H9 (cell line): ENCODE results near the gene SEMA5A. TPM values are rescaled to one million over a fixed set of nuclear protein-coding genes. Genes with fewer than 3 reads are reported as not detected.

Source experiments
- DNase-seq: peaks from one replicate; pipeline ENCODE4 v3.0.0-alpha.2; 2017
- H2AFZ ChIP-seq: one replicate; pipeline ENCODE4 v1.6.1; 2013; ENCODE audit warnings: mild to moderate bottlenecking, low read length, control low read depth, moderate library complexity
- H2AK5ac ChIP-seq: 2 replicates; pipeline ENCODE4 v1.6.1; 2013; ENCODE audit warnings: low read length, control low read depth, mixed read lengths; ENCODE audit not compliant: insufficient read length
- H2BK120ac ChIP-seq: one replicate; pipeline ENCODE4 v1.6.1; 2013; ENCODE audit warnings: low read depth, mild to moderate bottlenecking, low read length, control low read depth, inconsistent platforms; ENCODE audit not compliant: poor library complexity, severe bottlenecking
- H2BK12ac ChIP-seq: 2 replicates; pipeline ENCODE4 v1.6.1; 2013; ENCODE audit warnings: low read length, control low read depth, mixed read lengths, low read depth; ENCODE audit not compliant: insufficient read length
- H2BK15ac ChIP-seq: 2 replicates; pipeline ENCODE4 v1.6.1; 2013; ENCODE audit warnings: low read depth, low read length, control low read depth
- H2BK20ac ChIP-seq: one replicate; pipeline ENCODE4 v1.6.1; 2013; ENCODE audit warnings: low read depth, mild to moderate bottlenecking, low read length, control low read depth, inconsistent platforms; ENCODE audit not compliant: poor library complexity, severe bottlenecking
- H2BK5ac ChIP-seq: 2 replicates; pipeline ENCODE4 v1.6.1; 2013; ENCODE audit warnings: low read length, control low read depth, mixed read lengths; ENCODE audit not compliant: insufficient read length
- H3K14ac ChIP-seq: 2 replicates; pipeline ENCODE4 v1.6.1; 2013; ENCODE audit warnings: low read length, control low read depth; ENCODE audit not compliant: insufficient read depth
- H3K18ac ChIP-seq: 2 replicates; pipeline ENCODE4 v1.6.1; 2013; ENCODE audit warnings: low read depth, mild to moderate bottlenecking, mixed read lengths, low read length, control low read depth; ENCODE audit not compliant: insufficient read length
- H3K23ac ChIP-seq: 2 replicates; pipeline ENCODE4 v1.6.1; 2013; ENCODE audit warnings: low read length, control low read depth, mixed read lengths, low read depth; ENCODE audit not compliant: insufficient read length
- H3K23me2 ChIP-seq: 2 replicates; pipeline ENCODE4 v1.6.1; 2013; ENCODE audit warnings: low read depth, mild to moderate bottlenecking, mixed read lengths, low read length, control low read depth; ENCODE audit not compliant: insufficient read length, poor library complexity, severe bottlenecking
- H3K27ac ChIP-seq: 2 replicates; pipeline ENCODE4 v1.5.1; 2013; ENCODE audit warnings: low read length, control low read depth, mixed read lengths, low read depth; ENCODE audit not compliant: insufficient read length
- H3K27me3 ChIP-seq: 2 replicates; pipeline ENCODE4 v1.6.1; 2013; ENCODE audit warnings: low read length, control low read depth, inconsistent platforms; ENCODE audit not compliant: insufficient read depth
- H3K4ac ChIP-seq: 2 replicates; pipeline ENCODE4 v1.6.1; 2013; ENCODE audit warnings: low read depth, mild to moderate bottlenecking, control low read depth, inconsistent platforms, low read length, moderate library complexity
- H3K4me1 ChIP-seq: 2 replicates; pipeline ENCODE4 v1.6.1; 2013; ENCODE audit warnings: low read length, control low read depth, inconsistent platforms; ENCODE audit not compliant: insufficient read depth
- H3K4me2 ChIP-seq: 2 replicates; pipeline ENCODE4 v1.6.1; 2013; ENCODE audit warnings: low read length, control low read depth, mixed read lengths; ENCODE audit not compliant: insufficient read length, insufficient read depth
- H3K56ac ChIP-seq: 2 replicates; pipeline ENCODE4 v1.6.1; 2013; ENCODE audit warnings: low read depth, mild to moderate bottlenecking, mixed read lengths, low read length, control low read depth; ENCODE audit not compliant: insufficient read length
- H3K79me1 ChIP-seq: 2 replicates; pipeline ENCODE4 v1.6.1; 2013; ENCODE audit warnings: low read depth, mild to moderate bottlenecking, moderate library complexity, low read length, control low read depth, inconsistent platforms; ENCODE audit not compliant: insufficient read depth, poor library complexity, severe bottlenecking
- H3K79me2 ChIP-seq: 2 replicates; pipeline ENCODE4 v1.6.1; 2013; ENCODE audit warnings: low read length, control low read depth, inconsistent platforms; ENCODE audit not compliant: insufficient read depth
- H3K9ac ChIP-seq: 2 replicates; pipeline ENCODE4 v1.6.1; 2013; ENCODE audit warnings: low read length, control low read depth, mixed read lengths; ENCODE audit not compliant: insufficient read length; ENCODE audit errors: extremely low read depth
- H3K9me3 ChIP-seq: one replicate; pipeline ENCODE4 v1.6.1; 2013; ENCODE audit warnings: low read depth, low read length, inconsistent platforms; ENCODE audit not compliant: control insufficient read depth
- H3T11ph ChIP-seq: one replicate; pipeline ENCODE4 v1.6.1; 2013; ENCODE audit warnings: mild to moderate bottlenecking, low read length, control low read depth, inconsistent platforms
- H4K20me1 ChIP-seq: one replicate; pipeline ENCODE4 v1.6.1; 2013; ENCODE audit not compliant: control insufficient read depth, insufficient read length, insufficient read depth
- H4K5ac ChIP-seq: 2 replicates; pipeline ENCODE4 v1.6.1; 2013; ENCODE audit warnings: low read depth, mild to moderate bottlenecking, mixed read lengths, low read length, control low read depth; ENCODE audit not compliant: insufficient read length
- H4K8ac ChIP-seq: replicated peaks from 2 replicates; pipeline ENCODE4 v1.6.1; 2013; ENCODE audit warnings: low read length, control low read depth, mixed read lengths, low read depth; ENCODE audit not compliant: insufficient read length
- H4K91ac ChIP-seq: 2 replicates; pipeline ENCODE4 v1.6.1; 2013; ENCODE audit warnings: low read depth, mild to moderate bottlenecking, moderate library complexity, mixed read lengths, low read length, control low read depth; ENCODE audit not compliant: insufficient read length
- H3K27ac Mint-ChIP-seq, 3 experiments: 2 replicates in 2 of 3; 3 replicates in 1 of 3; pipeline ENCODE4 v1.8.0; 2020 to 2021; ENCODE audit warnings: mixed read lengths in 3 of 3, mild to moderate bottlenecking in 1 of 3, moderate library complexity in 1 of 3
- H3K27me3 Mint-ChIP-seq: 2 replicates; pipeline ENCODE4 v1.8.0; 2021; ENCODE audit warnings: low read depth, mild to moderate bottlenecking, moderate library complexity, mixed read lengths
- H3K36me3 Mint-ChIP-seq, 3 experiments: 2 replicates in 2 of 3; 3 replicates in 1 of 3; pipeline ENCODE4 v1.8.0; 2020 to 2021; ENCODE audit warnings: low read depth in 3 of 3, mixed read lengths in 3 of 3; ENCODE audit not compliant: insufficient read depth in 1 of 3
- H3K4me1 Mint-ChIP-seq, 2 experiments: 2 replicates each; pipeline ENCODE4 v1.8.0; 2020; ENCODE audit warnings: mixed read lengths in 2 of 2
- H3K4me3 Mint-ChIP-seq, 2 experiments: 2 replicates in 1 of 2; 3 replicates in 1 of 2; pipeline ENCODE4 v1.8.0; 2020 to 2021; ENCODE audit warnings: mild to moderate bottlenecking in 2 of 2, mixed read lengths in 2 of 2, moderate library complexity in 1 of 2
- H3K9me3 Mint-ChIP-seq, 2 experiments: 2 replicates in 1 of 2; 3 replicates in 1 of 2; pipeline ENCODE4 v1.8.0; 2020; ENCODE audit warnings: mild to moderate bottlenecking in 2 of 2, mixed read lengths in 2 of 2, moderate library complexity in 1 of 2
- WGBS: extraction: QIAGEN DNeasy Blood & Tissue Kit; methylation state at CpG from one replicate; pipeline ENCODE4 v1.1.7; 2013; ENCODE audit warnings: missing lambda C conversion rate, low lambda C conversion rate, mixed read lengths; ENCODE audit not compliant: insufficient read length; ENCODE audit errors: extremely low coverage; 5-methylcytosine and 5-hydroxymethylcytosine counted together
- total RNA-seq: library from RNA; stranded (reverse); gene quantifications from 2 replicates; pipeline ENCODE4 v1.2.1, GENCODE V29; 2021
- TF ChIP-seq, protein P1 (sequence below): fragments of 200-600 bp; sonication (generic); conservative IDR thresholded peaks from 3 replicates; pipeline ENCODE4 v1.8.0; 2021; ENCODE audit warnings: antibody characterized with exemption, mild to moderate bottlenecking

SEMA5A gene
- total RNA-seq, 1 experiment from 2014 or later: 4.3 TPM

- H3K14ac ChIP-seq: no peak overlapping the region
- H3K56ac ChIP-seq: no peak overlapping the region
- H3K9ac ChIP-seq: no peak overlapping the region
- H3K79me1 ChIP-seq: no peaks in the 10 kb centered on the region
- no peak overlapping the region for H2BK20ac ChIP-seq
- Mint-ChIP-seq H3K27ac (no peak overlapping the region), H3K36me3 (no peaks in the 10 kb centered on the region), H3K4me1 (no peaks in the 10 kb centered on the region), H3K27me3 (no peaks in the 10 kb centered on the region; the same call in 1 of the 2 replicates), H3K9me3 (no peaks in the 10 kb centered on the region), H3K4me3 (no peak overlapping the region)
- H2BK15ac ChIP-seq: no peak overlapping the region
- H4K8ac ChIP-seq: no peak overlapping the region
- H3K27ac ChIP-seq: no peak overlapping the region
- H3K23me2 ChIP-seq: no peaks in the 10 kb centered on the region
- TF ChIP-seq, protein P1, sequence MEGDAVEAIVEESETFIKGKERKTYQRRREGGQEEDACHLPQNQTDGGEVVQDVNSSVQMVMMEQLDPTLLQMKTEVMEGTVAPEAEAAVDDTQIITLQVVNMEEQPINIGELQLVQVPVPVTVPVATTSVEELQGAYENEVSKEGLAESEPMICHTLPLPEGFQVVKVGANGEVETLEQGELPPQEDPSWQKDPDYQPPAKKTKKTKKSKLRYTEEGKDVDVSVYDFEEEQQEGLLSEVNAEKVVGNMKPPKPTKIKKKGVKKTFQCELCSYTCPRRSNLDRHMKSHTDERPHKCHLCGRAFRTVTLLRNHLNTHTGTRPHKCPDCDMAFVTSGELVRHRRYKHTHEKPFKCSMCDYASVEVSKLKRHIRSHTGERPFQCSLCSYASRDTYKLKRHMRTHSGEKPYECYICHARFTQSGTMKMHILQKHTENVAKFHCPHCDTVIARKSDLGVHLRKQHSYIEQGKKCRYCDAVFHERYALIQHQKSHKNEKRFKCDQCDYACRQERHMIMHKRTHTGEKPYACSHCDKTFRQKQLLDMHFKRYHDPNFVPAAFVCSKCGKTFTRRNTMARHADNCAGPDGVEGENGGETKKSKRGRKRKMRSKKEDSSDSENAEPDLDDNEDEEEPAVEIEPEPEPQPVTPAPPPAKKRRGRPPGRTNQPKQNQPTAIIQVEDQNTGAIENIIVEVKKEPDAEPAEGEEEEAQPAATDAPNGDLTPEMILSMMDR: no peak
- no peak overlapping the region for H3K18ac ChIP-seq
- no peaks in the 10 kb centered on the region for H3K4me1 ChIP-seq
- no peak overlapping the region for H2AFZ ChIP-seq
- H3K9me3 ChIP-seq: no peaks in the 10 kb centered on the region
- no peaks in the 10 kb centered on the region for H4K20me1 ChIP-seq
- no peaks in the 10 kb centered on the region for H3K27me3 ChIP-seq
- no peak overlapping the region for H3K23ac ChIP-seq
- H2BK120ac ChIP-seq: no peak overlapping the region
- H2AK5ac ChIP-seq: no peak overlapping the region
- H4K91ac ChIP-seq: no peak overlapping the region
- H3K79me2 ChIP-seq: no peaks in the 10 kb centered on the region
- no peak overlapping the region for H2BK5ac ChIP-seq
- no CpG with 5 or more reads among the region's 3 CpGs for WGBS
- H3K4me2 ChIP-seq: no peak overlapping the region
- no peak overlapping the region for H3T11ph ChIP-seq
- DNase-seq: no peak
- no peak overlapping the region for H4K5ac ChIP-seq
- no peak overlapping the region for H3K4ac ChIP-seq
- H2BK12ac ChIP-seq: no peak overlapping the region
Measured at GRCh38 chr5:9071074-9071473, 474.8 kb downstream of the SEMA5A start.
